ENCODE measurements around the gene COLEC11. TPM values are rescaled to one million over a fixed set of nuclear protein-coding genes. Genes with fewer than 3 reads are reported as not detected.

COLEC11 gene
- total RNA-seq, 4 donors from 2014 or later: 2.8 to 20.5 (median 9.1) TPM

- H3K9me3 ChIP-seq: no peaks in the 10 kb centered on the region
- no peaks in the 10 kb centered on the region for H3K36me3 ChIP-seq
- H3K27ac ChIP-seq: no peak overlapping the region
- intact Hi-C loops (cut with DNase I): no loop called here
- H3K4me3 ChIP-seq (replicated peaks in 1 of 3): no peak overlapping the region
- H3K4me1 ChIP-seq: no peaks in the 10 kb centered on the region
- 90 to 92% methylated on average over 13 to 17 of the region's 19 CpGs for WGBS, 2 donors
- H3K27me3 ChIP-seq: no peaks in the 10 kb centered on the region
- TF ChIP-seq CTCF (IDR thresholded peaks at IDR 0.05): no peak
- no peak for TF ChIP-seq POLR2A (IDR thresholded peaks at IDR 0.05)
- no peak for DNase-seq
Observed at GRCh38 chr2:3603536-3604206, 8.8 kb downstream of the COLEC11 start.

GRCh38 chr2:3604207-3604877, 9.4 kb downstream of the COLEC11 start:
- intact Hi-C loops (cut with DNase I): no loop called here
- H3K4me3 ChIP-seq (replicated peaks in 1 of 3): no peak overlapping the region
- no peak for DNase-seq
- no peaks in the 10 kb centered on the region for H3K27me3 ChIP-seq
- H3K9me3 ChIP-seq: no peaks in the 10 kb centered on the region
- no peak overlapping the region for H3K27ac ChIP-seq
- H3K36me3 ChIP-seq: no peaks in the 10 kb centered on the region
- no peak for TF ChIP-seq CTCF (IDR thresholded peaks at IDR 0.05)
- TF ChIP-seq POLR2A (IDR thresholded peaks at IDR 0.05): no peak
- H3K4me1 ChIP-seq: no peaks in the 10 kb centered on the region
- 88 to 90% methylated on average over 9 to 16 of the region's 16 CpGs for WGBS, 2 donors

- no peak overlapping the region for H3K4me3 ChIP-seq (replicated peaks in 1 of 3)
- 77 to 80% methylated on average over 25 of the region's 44 CpGs for WGBS, 2 donors
- peak in 1 of 2 donors; percentile 16 for DNase-seq
- H3K27ac ChIP-seq: peak overlapping the region in 1 of 3 donors; percentile 43
- H3K4me1 ChIP-seq: no peaks in the 10 kb centered on the region
- intact Hi-C loops (cut with DNase I): no loop called here
- H3K27me3 ChIP-seq: no peaks in the 10 kb centered on the region
- no peaks in the 10 kb centered on the region for H3K9me3 ChIP-seq
- TF ChIP-seq POLR2A (IDR thresholded peaks at IDR 0.05): no peak
- TF ChIP-seq CTCF (IDR thresholded peaks at IDR 0.05): no peak
- no peaks in the 10 kb centered on the region for H3K36me3 ChIP-seq
Observed at GRCh38 chr2:3604991-3605961, 10.4 kb downstream of the COLEC11 start.

GRCh38 chr2:3606028-3606369, 11.1 kb downstream of the COLEC11 start:
- intact Hi-C loops (cut with DNase I): no loop called here
- no peak for DNase-seq

More at GRCh38 chr2:3606028-3606369, 11.1 kb downstream of the COLEC11 start:
- Histone ChIP-seq H3K4me1 (no peaks in the 10 kb centered on the region), H3K27ac (peak overlapping the region in 1 of 3 donors; percentile 43), H3K36me3 (no peaks in the 10 kb centered on the region), H3K4me3 (replicated peaks in 1 of 3) (no peak overlapping the region), H3K9me3 (no peaks in the 10 kb centered on the region), H3K27me3 (no peaks in the 10 kb centered on the region)
- WGBS, 2 donors: 83 to 88% methylated on average over 8 to 11 of the region's 11 CpGs
- TF ChIP-seq CTCF (IDR thresholded peaks at IDR 0.05): no peak
- no peak for TF ChIP-seq POLR2A (IDR thresholded peaks at IDR 0.05)
